SK-N-SH treated with all-trans-retinoic acid at 6 μM for 48 hours (cell line): ENCODE results near the gene SLC6A4.

Experiments used
- ARNTL ChIP-seq: fragments of 450-650 bp; formaldehyde crosslinking; IDR thresholded peaks from 2 replicates; pipeline ENCODE4 v1.5.0; 2020; ENCODE audit warnings: low read depth, mild to moderate bottlenecking, moderate library complexity, borderline replicate concordance
- PATZ1 ChIP-seq: fragments of 250-450 bp; sonication (Bioruptor Pico); IDR thresholded peaks from 2 replicates; pipeline ENCODE4 v1.8.0; 2020; ENCODE audit warnings: mild to moderate bottlenecking, moderate library complexity, borderline replicate concordance
- ZFP3 ChIP-seq: fragments of 250-450 bp; sonication (Bioruptor Pico); IDR thresholded peaks from 2 replicates; pipeline ENCODE4 v1.5.0; 2020; ENCODE audit warnings: mild to moderate bottlenecking, moderate library complexity
- ZFP30 ChIP-seq: fragments of 450-650 bp; formaldehyde crosslinking; IDR thresholded peaks from 2 replicates; pipeline ENCODE4 v1.5.0; 2022; ENCODE audit warnings: mild to moderate bottlenecking, moderate library complexity
- ZNF70 ChIP-seq: fragments of 450-650 bp; formaldehyde crosslinking; IDR thresholded peaks from 2 replicates; pipeline ENCODE4 v1.5.0; 2020; ENCODE audit warnings: mild to moderate bottlenecking, moderate library complexity
- ZNF8 ChIP-seq: fragments of 450-650 bp; formaldehyde crosslinking; IDR thresholded peaks from 2 replicates; pipeline ENCODE4 v1.5.0; 2020; ENCODE audit warnings: mild to moderate bottlenecking, moderate library complexity

GRCh38 chr17:30172560-30172959 is 62.9 kb downstream of the SLC6A4 start:
- TF ChIP-seq ZNF70 (CRISPR knock-in tag) (no peak), ARNTL (no peak), ZFP3 (CRISPR knock-in tag) (no peak), ZNF8 (CRISPR knock-in tag) (no peak), ZFP30 (CRISPR knock-in tag) (no peak), PATZ1 (no peak)
